Measurements from ENCODE around the gene KHSRP. TPM values are rescaled to one million over a fixed set of nuclear protein-coding genes. Genes with fewer than 3 reads are reported as not detected.

Gene KHSRP
- total RNA-seq: 10 to 100 TPM; 68.1 to 89.5 (median 76.1) TPM
- long read RNA-seq, partial matches to known transcripts: 2 of 2 reads
- long read RNA-seq, other reads (novel, unspliced or antisense): 0 of 2 reads

- 0% methylated on average over 6 of the region's 114 CpGs for WGBS (ENCODE audit: insufficient coverage, low coverage, low lambda C conversion rate, missing lambda C conversion rate)
- Histone ChIP-seq H3K27ac (peak within 1 kb of the TSS; percentile 47 to 66 (median 57)), H3K9me3 (no peaks in the 10 kb centered on the region), H3K4me1 (peaks cover 0 to 18% (median 2%) of the 10 kb centered on the region in 4 donors), H3K27me3 (no peaks in the 10 kb centered on the region), H3K4me3 (peak within 1 kb of the TSS; percentile 64 to 92 (median 75)), H3K36me3 (peaks cover 0 to 18% (median 6%) of the 10 kb centered on the region in 4 donors)
- TF ChIP-seq POLR2A (IDR thresholded peaks at IDR 0.05) (peak; percentile 80), CTCF (IDR thresholded peaks at IDR 0.05) (no peak)
- intact Hi-C loops (cut with DNase I): no loop called here
- no peak for ATAC-seq
- peak in 1 of 3 donors; percentile 56 for DNase-seq
Observed at GRCh38 chr19:6424195-6424938, at the start of gene KHSRP. TSS of gene KHSRP (minus strand) at chr19:6424811. CDS start at chr19:6424701, 110 bp downstream.

GRCh38 chr19:6473647-6474046 lies 49.0 kb upstream of the KHSRP start:
- H3K27ac ChIP-seq: no peak overlapping the region
- H3K27me3 ChIP-seq: no peaks in the 10 kb centered on the region
- H3K4me1 ChIP-seq: no peaks in the 10 kb centered on the region
- intact Hi-C loops (cut with DNase I): no loop called here
- no peaks in the 10 kb centered on the region for H3K36me3 ChIP-seq
- no peak for TF ChIP-seq POLR2A (IDR thresholded peaks at IDR 0.05)
- no peak for TF ChIP-seq CTCF (IDR thresholded peaks at IDR 0.05)
- 61% methylated on average over 9 of the region's 9 CpGs for WGBS (ENCODE audit: insufficient coverage, low coverage, low lambda C conversion rate, missing lambda C conversion rate)
- no peaks in the 10 kb centered on the region for H3K9me3 ChIP-seq
- no peak overlapping the region for H3K4me3 ChIP-seq
- no peak for DNase-seq
- no peak for ATAC-seq

DNA sequence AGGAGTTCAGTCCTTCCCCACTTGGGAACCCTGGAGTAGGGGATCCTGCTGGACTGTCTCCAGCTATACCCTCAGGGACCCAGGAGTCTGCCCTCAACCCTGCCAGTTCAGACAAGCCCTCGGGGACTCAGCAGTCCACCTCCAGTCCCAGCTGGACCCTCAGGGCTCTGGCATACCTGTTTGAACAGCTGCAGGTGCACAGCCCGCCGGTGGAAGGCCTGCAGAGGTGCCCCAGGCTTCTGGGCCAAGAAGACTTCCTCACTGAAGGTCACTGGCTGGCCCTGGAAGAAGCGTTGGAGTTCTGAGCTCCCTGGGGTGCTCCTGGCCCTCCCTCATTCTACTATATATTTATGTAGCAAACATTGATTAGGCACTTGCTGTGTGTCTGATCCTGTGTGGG lies 48.1 kb upstream of the KHSRP start:
- TF ChIP-seq POLR2A (IDR thresholded peaks at IDR 0.05) (no peak), CTCF (IDR thresholded peaks at IDR 0.05) (no peak)
- no peaks in the 10 kb centered on the region for H3K4me1 ChIP-seq
- no peaks in the 10 kb centered on the region for H3K9me3 ChIP-seq
- DNase-seq (no peak), ATAC-seq (no peak)
- intact Hi-C loops (cut with DNase I): no loop called here
- no peaks in the 10 kb centered on the region for H3K36me3 ChIP-seq
- H3K27ac ChIP-seq: no peak overlapping the region
- WGBS (ENCODE audit: insufficient coverage, low coverage, low lambda C conversion rate, missing lambda C conversion rate): 100% methylated on average over 1 of the region's 4 CpGs
- no peaks in the 10 kb centered on the region for H3K27me3 ChIP-seq
- H3K4me3 ChIP-seq: no peak overlapping the region

GRCh38 chr19:6471076-6471475 lies 46.5 kb upstream of the KHSRP start:
- Histone ChIP-seq H3K9me3 (no peaks in the 10 kb centered on the region), H3K27ac (no peak overlapping the region), H3K27me3 (no peaks in the 10 kb centered on the region), H3K36me3 (peaks cover 0 to 7% (median 0%) of the 10 kb centered on the region in 4 donors), H3K4me3 (no peak overlapping the region), H3K4me1 (no peaks in the 10 kb centered on the region)
- TF ChIP-seq CTCF (IDR thresholded peaks at IDR 0.05): no peak
- TF ChIP-seq POLR2A (IDR thresholded peaks at IDR 0.05): no peak
- ATAC-seq: no peak
- intact Hi-C loops (cut with DNase I): no loop called here
- DNase-seq: no peak
- WGBS (ENCODE audit: insufficient coverage, low coverage, low lambda C conversion rate, missing lambda C conversion rate): 85% methylated on average over 8 of the region's 14 CpGs
